ENCODE results near the gene MBD3L1.

DNA sequence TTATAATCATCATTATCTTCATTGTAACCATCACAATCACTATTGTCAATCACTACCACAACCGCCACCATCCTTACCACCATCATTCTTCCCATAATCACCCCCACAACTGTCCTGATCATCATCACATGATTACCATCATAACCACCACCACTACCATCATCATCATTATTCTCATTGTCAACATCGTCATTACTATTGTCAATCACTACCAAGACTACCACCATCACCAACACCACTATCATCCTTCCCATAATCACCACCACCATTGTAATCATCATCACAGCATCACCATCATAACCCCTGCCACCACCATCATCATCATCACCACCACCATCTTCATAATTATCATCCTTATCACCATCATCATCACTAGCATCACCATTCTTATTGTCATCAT is 55.2 kb downstream of the MBD3L1 start:
- TF ChIP-seq POLR2A (IDR thresholded peaks at IDR 0.05; ENCODE audit: low read depth, low read length) (no peak), POLR2AphosphoS5 (IDR thresholded peaks at IDR 0.05; ENCODE audit: low read depth, low read length) (no peak), TAF1 (IDR thresholded peaks at IDR 0.05; ENCODE audit: borderline replicate concordance, low read depth, low read length) (no peak)
